ENCODE data around the gene NR6A1.

- TF ChIP-seq CTCF (IDR thresholded peaks at IDR 0.05) (no peak), POLR2AphosphoS5 (IDR thresholded peaks at IDR 0.05) (no peak), EP300 (IDR thresholded peaks at IDR 0.05) (no peak), POLR2A (IDR thresholded peaks at IDR 0.05; ENCODE audit: low read depth) (no peak)
Observed at GRCh38 chr9:124761196-124761595, 9.9 kb downstream of the NR6A1 start.

Measured in esophagus muscularis mucosa (tissue), 4 donors.